Keratinocyte (primary cell): ENCODE data around the gene ALOXE3. TPM values are rescaled to one million over a fixed set of nuclear protein-coding genes. Genes with fewer than 3 reads are reported as not detected.
A peak's percentile ranks its signal among the peaks of the same experiment; 100 is the strongest.

Experiments
- DNase-seq: peaks from one replicate; pipeline ENCODE4 v3.0.0-alpha.2; 2011; ENCODE audit warnings: low read depth, missing footprints, low spot score
- FAIRE-seq: peaks from 2 replicates; lab custom pipeline; 2011; peaks lifted over from hg19 to GRCh38; lab: Jason Lieb, UNC
- H2AFZ ChIP-seq: 2 replicates; pipeline ENCODE4 v1.6.0; 2012; ENCODE audit warnings: low read length, control low read depth, inconsistent platforms; ENCODE audit not compliant: control insufficient read depth
- H3K27ac ChIP-seq: 2 replicates; pipeline ENCODE4 v1.5.1; 2011; ENCODE audit warnings: low read length; ENCODE audit not compliant: control insufficient read depth, insufficient read depth
- H3K27me3 ChIP-seq: 3 replicates; pipeline ENCODE4 v1.6.0; 2011; ENCODE audit warnings: low read length; ENCODE audit not compliant: control insufficient read depth, insufficient read depth; ENCODE audit errors: extremely low read depth
- H3K36me3 ChIP-seq, 2 experiments: 2 replicates in 1 of 2; 3 replicates in 1 of 2; pipeline ENCODE4 v1.5.1; 2011; ENCODE audit warnings: low read length in 2 of 2, mild to moderate bottlenecking in 1 of 2; ENCODE audit not compliant: control insufficient read depth in 2 of 2, insufficient read depth in 2 of 2; ENCODE audit errors: extremely low read depth in 1 of 2
- H3K4me1 ChIP-seq: 3 replicates; pipeline ENCODE4 v1.5.1; 2011; ENCODE audit warnings: low read length; ENCODE audit not compliant: control insufficient read depth, insufficient read depth; ENCODE audit errors: extremely low read depth
- H3K4me2 ChIP-seq: 3 replicates; pipeline ENCODE4 v1.6.0; 2011; ENCODE audit warnings: low read depth, low read length; ENCODE audit not compliant: control insufficient read depth, insufficient read depth; ENCODE audit errors: extremely low read depth
- H3K4me3 ChIP-seq, 3 experiments: fragments of 200-600 bp in 1 of 3; sonication (generic) in 1 of 3; 2 replicates in 2 of 3; 3 replicates in 1 of 3; pipeline ENCODE4 v1.5.1; 2011 to 2016; ENCODE audit warnings: low read length in 3 of 3, mild to moderate bottlenecking in 3 of 3, control low read depth in 2 of 3, inconsistent platforms in 1 of 3, low read depth in 1 of 3, mixed read lengths in 1 of 3, mixed run types in 1 of 3, moderate library complexity in 1 of 3; ENCODE audit not compliant: control insufficient read depth in 2 of 3, insufficient read depth in 2 of 3; ENCODE audit errors: extremely low read depth in 1 of 3
- H3K79me2 ChIP-seq: 2 replicates; pipeline ENCODE4 v1.6.0; 2012; ENCODE audit warnings: low read length; ENCODE audit not compliant: control insufficient read depth, insufficient read depth
- H3K9ac ChIP-seq: 3 replicates; pipeline ENCODE4 v1.6.0; 2011; ENCODE audit warnings: low read length; ENCODE audit not compliant: control insufficient read depth, insufficient read depth; ENCODE audit errors: extremely low read depth
- H3K9me1 ChIP-seq: 3 replicates; pipeline ENCODE4 v1.6.0; 2011; ENCODE audit warnings: low read length; ENCODE audit not compliant: control insufficient read depth, insufficient read depth; ENCODE audit errors: extremely low read depth
- H3K9me3 ChIP-seq: 2 replicates; pipeline ENCODE4 v1.5.1; 2012; ENCODE audit warnings: low read depth, low read length; ENCODE audit not compliant: control insufficient read depth
- H4K20me1 ChIP-seq: 3 replicates; pipeline ENCODE4 v1.6.0; 2011; ENCODE audit warnings: low read length; ENCODE audit not compliant: control insufficient read depth, insufficient read depth; ENCODE audit errors: extremely low read depth
- EZH2 ChIP-seq: IDR thresholded peaks from one replicate; pipeline ENCODE4 v1.6.1; 2012; ENCODE audit warnings: inconsistent platforms, mild to moderate bottlenecking, low read length, moderate library complexity
- dilution Hi-C: fragments of 300-500 bp; cut with MboI; formaldehyde crosslinking; loops from one replicate; pipeline ENCODE4 v1.7.0; 2020; ENCODE audit warnings: low sequenced_read_pairs; ENCODE audit not compliant: extremely low pct_ligation_motif_present
- polyA plus RNA-seq, 5 experiments: library from polyadenylated mRNA; depleted of rRNA in 3 of 5; stranded (reverse) in 3 of 5; stranded (forward) in 1 of 5; unstranded in 1 of 5; fragments of >200 nt; gene quantifications; 1 replicate in 1 of 5; 2 replicates in 3 of 5; 3 replicates in 1 of 5; pipeline versions ENCODE4 v1.2.1 to v1.2.3, GENCODE V29; 2011 to 2012; ENCODE audit warnings: missing spikeins in 2 of 5, low read depth in 1 of 5, low replicate concordance in 1 of 5
- TF ChIP-seq, protein P1 (sequence below), 3 experiments: IDR thresholded peaks in 1 of 3; conservative IDR thresholded peaks in 1 of 3; optimal IDR thresholded peaks in 1 of 3; 2 replicates in 2 of 3; 3 replicates in 1 of 3; pipeline versions ENCODE3 to v1.5.1; 2011; ENCODE audit warnings: low read length in 3 of 3, mild to moderate bottlenecking in 3 of 3, moderate library complexity in 2 of 3, control low read depth in 1 of 3, inconsistent platforms in 1 of 3; ENCODE audit not compliant: insufficient read depth in 2 of 3; ENCODE audit errors: extremely low read depth in 1 of 3

ALOXE3 gene
- polyA plus RNA-seq, 1 donor (not counting 4 experiments of a cell fraction or from before 2014, with no cell fraction given), result 2.7 TPM

DNA sequence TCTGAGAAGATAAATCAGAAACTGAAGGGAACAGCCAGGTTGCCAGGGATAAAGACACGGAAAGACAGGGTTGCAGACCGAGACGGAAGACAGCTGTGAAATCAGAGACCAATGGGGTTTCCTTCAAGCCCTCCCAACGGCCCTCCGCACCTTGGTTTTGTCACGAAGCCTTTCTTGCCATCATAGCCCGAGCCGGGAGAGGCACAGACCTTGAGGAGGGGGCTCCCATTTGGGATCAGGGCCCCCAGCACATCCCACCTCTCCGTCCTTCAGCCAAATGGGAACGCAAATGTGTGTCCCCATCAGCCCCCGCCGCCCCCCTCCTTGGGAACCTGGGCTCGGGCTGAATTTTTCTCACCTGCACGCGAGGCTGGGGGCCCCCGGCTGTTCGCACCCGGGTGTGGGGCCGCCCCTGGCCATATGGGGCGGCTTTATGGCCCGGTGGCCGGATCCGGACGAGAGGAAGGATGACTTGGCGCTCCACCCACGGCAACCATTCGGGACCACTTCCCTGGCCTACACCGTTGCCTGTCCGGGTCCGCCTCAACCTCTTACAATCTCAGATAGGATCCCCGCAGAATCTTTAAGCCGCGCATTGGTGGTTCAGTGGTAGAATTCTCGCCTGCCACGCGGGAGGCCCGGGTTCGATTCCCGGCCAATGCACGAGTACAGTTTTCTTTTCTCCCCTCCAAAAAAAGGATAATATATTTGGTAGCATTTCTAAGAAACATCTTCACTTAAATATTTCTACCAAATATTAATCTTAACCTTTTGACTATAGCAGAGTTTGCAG lies 7.0 kb upstream of the ALOXE3 start:
- Histone ChIP-seq H3K27me3 (peaks cover 26% of the 10 kb centered on the region), H3K9me3 (no peaks in the 10 kb centered on the region), H4K20me1 (peaks cover 2% of the 10 kb centered on the region), H3K9ac (peak overlapping the region; percentile 72), H3K4me2 (peak overlapping the region; percentile 92), H3K36me3 (no peaks in the 10 kb centered on the region), H3K4me3 (peak overlapping the region; percentile 53 to 93 (median 93)), H3K4me1 (peaks cover 38% of the 10 kb centered on the region), H3K9me1 (peaks cover 3% of the 10 kb centered on the region), H3K27ac (no peak overlapping the region), H3K79me2 (no peaks in the 10 kb centered on the region), H2AFZ (no peak overlapping the region)
- TF ChIP-seq, protein P1, sequence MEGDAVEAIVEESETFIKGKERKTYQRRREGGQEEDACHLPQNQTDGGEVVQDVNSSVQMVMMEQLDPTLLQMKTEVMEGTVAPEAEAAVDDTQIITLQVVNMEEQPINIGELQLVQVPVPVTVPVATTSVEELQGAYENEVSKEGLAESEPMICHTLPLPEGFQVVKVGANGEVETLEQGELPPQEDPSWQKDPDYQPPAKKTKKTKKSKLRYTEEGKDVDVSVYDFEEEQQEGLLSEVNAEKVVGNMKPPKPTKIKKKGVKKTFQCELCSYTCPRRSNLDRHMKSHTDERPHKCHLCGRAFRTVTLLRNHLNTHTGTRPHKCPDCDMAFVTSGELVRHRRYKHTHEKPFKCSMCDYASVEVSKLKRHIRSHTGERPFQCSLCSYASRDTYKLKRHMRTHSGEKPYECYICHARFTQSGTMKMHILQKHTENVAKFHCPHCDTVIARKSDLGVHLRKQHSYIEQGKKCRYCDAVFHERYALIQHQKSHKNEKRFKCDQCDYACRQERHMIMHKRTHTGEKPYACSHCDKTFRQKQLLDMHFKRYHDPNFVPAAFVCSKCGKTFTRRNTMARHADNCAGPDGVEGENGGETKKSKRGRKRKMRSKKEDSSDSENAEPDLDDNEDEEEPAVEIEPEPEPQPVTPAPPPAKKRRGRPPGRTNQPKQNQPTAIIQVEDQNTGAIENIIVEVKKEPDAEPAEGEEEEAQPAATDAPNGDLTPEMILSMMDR (optimal IDR thresholded peaks at IDR 0.05 in 1 of 3, IDR thresholded peaks at IDR 0.05 in 1 of 3, conservative IDR thresholded peaks at IDR 0.05 in 1 of 3; ENCODE audit: extremely low read depth in 1 of 3, insufficient read depth in 2 of 3, low read length in 3 of 3), result no peak
- TF ChIP-seq EZH2, result no peak
- FAIRE-seq (no peak), DNase-seq (no peak)
- dilution Hi-C loops, result no loop called here

DNA sequence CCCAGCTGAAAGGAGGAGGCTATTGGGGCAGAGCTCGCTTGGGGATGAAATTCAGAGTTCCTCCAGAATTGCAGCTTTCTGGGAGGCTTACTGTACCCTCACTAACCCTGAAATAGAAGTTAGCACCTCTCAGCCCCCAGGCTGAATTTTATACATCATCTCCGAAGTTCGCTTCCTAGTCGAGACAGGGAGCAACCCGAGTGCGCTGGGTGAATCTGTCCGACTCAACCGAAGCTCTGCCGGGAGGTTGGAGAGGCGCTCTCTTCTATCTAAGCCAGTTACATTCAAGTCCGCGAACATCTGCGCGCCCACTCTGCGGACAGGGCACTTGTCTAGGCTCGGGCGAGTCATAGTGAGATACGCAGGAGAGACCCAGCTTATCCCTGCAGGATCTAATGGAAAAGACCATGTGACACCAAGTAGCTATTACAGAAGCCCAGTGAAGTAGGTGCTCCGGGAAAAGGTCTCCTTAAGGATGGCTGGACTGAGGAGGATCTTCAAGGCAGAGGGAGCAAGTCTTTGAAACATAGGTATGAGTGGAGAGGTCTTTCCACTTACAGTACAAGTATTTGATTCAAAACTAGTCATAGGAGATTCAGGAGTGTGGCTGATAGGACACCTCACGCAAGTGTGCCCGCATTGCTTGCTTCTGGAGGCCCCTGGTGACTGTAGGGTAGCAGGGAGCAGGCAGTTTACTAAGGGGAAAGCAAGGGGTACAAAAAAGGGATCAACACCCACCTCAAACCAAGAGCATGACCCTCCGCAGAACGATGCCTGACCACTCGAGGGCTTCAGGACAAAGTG lies 6.2 kb upstream of the ALOXE3 start:
- H3K9me1 ChIP-seq, result peaks cover 3% of the 10 kb centered on the region
- FAIRE-seq, result no peak
- DNase-seq, result no peak
- H3K4me1 ChIP-seq, result peaks cover 42% of the 10 kb centered on the region
- H3K36me3 ChIP-seq, result no peaks in the 10 kb centered on the region
- peak overlapping the region; percentile 92 for H3K4me2 ChIP-seq
- peak overlapping the region; percentile 44 for H3K9ac ChIP-seq
- H3K9me3 ChIP-seq, result no peaks in the 10 kb centered on the region
- dilution Hi-C loops, result no loop called here
- H3K27ac ChIP-seq, result no peak overlapping the region
- no peaks in the 10 kb centered on the region for H3K79me2 ChIP-seq
- peaks cover 4% of the 10 kb centered on the region for H4K20me1 ChIP-seq
- TF ChIP-seq, protein P1 (optimal IDR thresholded peaks at IDR 0.05 in 1 of 3, IDR thresholded peaks at IDR 0.05 in 1 of 3, conservative IDR thresholded peaks at IDR 0.05 in 1 of 3; ENCODE audit: extremely low read depth in 1 of 3, insufficient read depth in 2 of 3, low read length in 3 of 3), result no peak
- TF ChIP-seq EZH2, result no peak
- peak overlapping the region; percentile 30 for H2AFZ ChIP-seq
- peak overlapping the region; percentile 1 to 93 (median 78) for H3K4me3 ChIP-seq
- peaks cover 26% of the 10 kb centered on the region for H3K27me3 ChIP-seq
